ENCODE measurements around the gene CLEC5A. TPM values are rescaled to one million over a fixed set of nuclear protein-coding genes. Genes with fewer than 3 reads are reported as not detected.
"Not testable (repeated sequence)": the region's sequence is repeated elsewhere in the genome, so short reads cannot be mapped to it uniquely, and the experiment has no call there.

CLEC5A gene
- total RNA-seq, 2 donors from 2014 or later = 0.27 TPM; not detected in 1

DNA sequence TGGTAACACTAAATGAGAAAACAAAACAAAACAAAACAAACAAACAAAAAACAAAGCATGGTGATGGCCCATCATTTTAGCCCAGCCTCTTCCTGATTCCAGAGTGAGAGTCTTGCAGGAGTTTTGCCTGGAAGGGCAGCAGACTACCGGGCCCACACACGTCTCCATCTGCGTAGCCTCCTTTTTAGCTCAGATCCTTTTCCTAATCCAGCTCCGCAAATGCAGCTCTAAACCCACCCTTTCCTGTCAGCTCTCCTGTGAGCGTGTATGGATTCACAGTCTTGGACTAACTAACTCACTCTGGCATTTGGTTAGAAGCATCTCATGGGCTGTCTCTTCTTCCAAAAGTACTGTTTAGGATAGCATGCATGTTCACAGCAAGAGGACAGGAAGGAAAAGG is 16.6 kb downstream of the CLEC5A start:
- H3K9me3 ChIP-seq (ENCODE audit: control insufficient read depth, low read length, poor library complexity, severe bottlenecking) = no peaks in the 10 kb centered on the region
- DNase-seq (no peak), ATAC-seq (no peak)
- H3K36me3 Mint-ChIP-seq (ENCODE audit: low read depth) = no peaks in the 10 kb centered on the region
- H3K27ac Mint-ChIP-seq = no peak overlapping the region
- no peak overlapping the region for H3K4me3 Mint-ChIP-seq
- H3K4me1 Mint-ChIP-seq = no peaks in the 10 kb centered on the region
- H3K27me3 Mint-ChIP-seq = peaks cover 18% of the 10 kb centered on the region

DNA sequence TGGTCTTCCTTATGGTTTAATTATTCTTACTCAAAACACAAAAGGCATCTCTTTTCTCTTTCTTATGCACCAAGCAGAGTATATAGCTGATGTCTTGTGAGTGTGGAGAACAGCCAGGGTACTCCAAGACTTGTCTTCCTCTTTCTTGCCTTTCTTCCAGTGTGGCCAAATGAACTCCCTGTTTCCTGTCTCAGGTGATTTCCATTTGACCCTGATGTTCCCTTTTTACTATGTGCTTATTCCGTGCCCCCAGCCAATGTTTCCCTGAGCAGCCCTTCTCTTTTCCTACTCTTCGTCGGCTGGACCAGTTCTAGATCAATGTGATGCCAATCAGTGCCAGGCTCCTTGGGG is 18.0 kb downstream of the CLEC5A start:
- DNase-seq (no peak), ATAC-seq (no peak)
- Mint-ChIP-seq H3K27ac (no peak overlapping the region), H3K36me3 (ENCODE audit: low read depth) (no peaks in the 10 kb centered on the region), H3K4me3 (no peak overlapping the region), H3K27me3 (peaks cover 18% of the 10 kb centered on the region), H3K4me1 (no peaks in the 10 kb centered on the region)
- no peaks in the 10 kb centered on the region for H3K9me3 ChIP-seq (ENCODE audit: control insufficient read depth, low read length, poor library complexity, severe bottlenecking)

DNA sequence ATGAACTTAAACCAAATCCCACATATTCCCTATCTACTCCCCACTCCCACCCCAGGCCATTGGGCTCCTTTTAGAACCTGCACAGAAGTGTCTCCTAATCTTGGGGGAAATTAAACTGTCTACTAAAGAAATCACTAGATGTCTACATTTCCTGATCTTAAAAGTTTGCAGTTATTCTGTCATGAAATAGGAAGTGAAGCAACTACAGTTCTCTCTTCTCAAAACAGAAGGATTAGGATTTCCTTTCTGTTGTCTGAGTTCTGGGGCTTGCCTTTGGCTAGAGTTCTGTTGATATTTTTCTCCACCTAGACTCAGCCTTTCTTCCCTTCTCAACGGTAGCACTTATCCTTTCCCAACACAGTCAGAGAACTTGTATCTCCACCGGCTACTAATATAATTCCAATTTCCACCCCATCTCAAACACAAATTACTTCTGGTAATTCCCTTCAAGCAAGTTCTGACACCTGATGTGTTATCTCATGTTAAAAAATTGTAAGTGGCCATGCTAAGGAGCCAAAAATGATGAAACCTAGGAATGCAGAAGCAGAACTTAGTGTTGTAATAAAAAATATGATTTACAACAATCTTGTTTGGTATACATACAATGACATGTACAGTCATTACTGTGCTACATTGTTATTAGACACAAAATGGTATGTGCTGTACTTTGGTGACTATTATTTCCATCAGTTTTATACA is 18.5 kb downstream of the CLEC5A start:
- Mint-ChIP-seq H3K4me1 (no peaks in the 10 kb centered on the region), H3K4me3 (no peak overlapping the region), H3K27ac (no peak overlapping the region), H3K27me3 (peaks cover 17% of the 10 kb centered on the region), H3K36me3 (ENCODE audit: low read depth) (no peaks in the 10 kb centered on the region)
- DNase-seq (no peak), ATAC-seq (no peak)
- H3K9me3 ChIP-seq (ENCODE audit: control insufficient read depth, low read length, poor library complexity, severe bottlenecking) = no peaks in the 10 kb centered on the region

DNA sequence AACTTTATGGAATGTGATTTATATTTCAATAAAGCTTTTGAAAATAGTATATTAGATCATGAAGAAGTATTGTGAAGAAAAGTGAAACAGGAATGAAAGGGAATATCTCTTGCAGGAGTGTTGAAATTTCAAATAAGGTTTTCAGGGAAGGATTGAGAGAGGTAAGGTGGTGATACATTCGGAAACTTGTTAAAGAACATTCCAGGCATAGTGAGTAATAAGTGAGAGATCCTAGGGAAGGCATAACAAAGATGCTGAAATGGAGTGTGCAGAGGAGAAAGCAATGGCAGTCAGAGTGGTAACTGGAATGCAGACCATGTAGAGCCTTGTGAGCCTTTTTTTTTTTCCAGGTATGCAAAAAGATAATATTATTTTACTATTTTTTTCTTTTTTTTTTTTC is 26.5 kb downstream of the CLEC5A start:
- H3K27ac Mint-ChIP-seq = no peak overlapping the region
- no peaks in the 10 kb centered on the region for H3K9me3 ChIP-seq (ENCODE audit: control insufficient read depth, low read length, poor library complexity, severe bottlenecking)
- DNase-seq (no peak), ATAC-seq (no peak)
- peaks cover 13% of the 10 kb centered on the region for H3K27me3 Mint-ChIP-seq
- H3K4me1 Mint-ChIP-seq = no peaks in the 10 kb centered on the region
- H3K4me3 Mint-ChIP-seq = no peak overlapping the region
- no peaks in the 10 kb centered on the region for H3K36me3 Mint-ChIP-seq (ENCODE audit: low read depth)

DNA sequence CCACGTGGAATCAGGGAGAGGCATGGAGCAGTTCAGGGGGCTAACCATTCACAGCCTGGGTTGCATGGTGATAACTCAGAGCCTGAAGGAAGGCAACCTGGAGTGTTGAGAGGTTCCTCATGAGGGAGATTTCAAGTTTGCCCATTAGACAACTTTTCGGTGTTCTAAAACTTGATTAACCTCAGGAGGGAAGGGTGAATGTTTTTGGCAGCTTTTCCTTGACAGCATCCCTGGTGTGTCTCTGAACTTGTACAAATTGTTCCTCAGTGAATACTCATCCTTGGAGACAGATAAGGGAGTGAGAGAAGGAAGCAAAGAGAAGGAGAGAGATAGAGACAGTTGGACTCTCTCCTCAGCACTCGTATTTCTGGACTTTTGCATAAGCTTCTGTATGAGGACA is 30.7 kb downstream of the CLEC5A start, which contains the start of gene OR9A4:
Gene OR9A4, plus strand, starts transcription at position 301 of the 400 bp plus-strand sequence. CDS start 2,477 bp downstream, outside the sequence.
- no peaks in the 10 kb centered on the region for H3K9me3 ChIP-seq (ENCODE audit: control insufficient read depth, low read length, poor library complexity, severe bottlenecking)
- H3K27me3 Mint-ChIP-seq = peaks cover 18% of the 10 kb centered on the region
- H3K36me3 Mint-ChIP-seq (ENCODE audit: low read depth) = no peaks in the 10 kb centered on the region
- DNase-seq (no peak), ATAC-seq (no peak)
- H3K27ac Mint-ChIP-seq = no peak within 1 kb of the TSS
- H3K4me1 Mint-ChIP-seq = no peaks in the 10 kb centered on the region
- no peak within 1 kb of the TSS for H3K4me3 Mint-ChIP-seq

DNA sequence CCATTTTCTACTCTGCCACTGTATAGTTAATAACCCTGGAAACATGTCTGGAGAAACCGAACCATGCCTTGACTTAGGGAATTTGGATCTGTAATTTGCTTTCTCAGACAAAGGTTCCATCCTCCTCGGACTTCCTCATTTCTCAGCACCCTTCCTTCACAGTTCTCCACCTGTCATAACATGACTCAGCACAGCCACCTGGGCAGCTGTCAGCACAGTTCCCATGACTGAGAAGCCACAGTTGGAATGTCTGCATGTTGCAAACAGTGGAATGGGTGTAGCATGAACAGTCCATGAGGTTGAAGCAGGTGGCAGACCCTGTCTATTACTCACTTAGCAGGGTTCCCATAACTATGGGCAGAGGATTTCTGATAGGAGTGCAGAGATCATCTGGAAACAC is 31.2 kb downstream of the CLEC5A start:
- DNase-seq (no peak), ATAC-seq (no peak)
- no peak overlapping the region for H3K27ac Mint-ChIP-seq
- H3K4me3 Mint-ChIP-seq = no peak overlapping the region
- H3K9me3 ChIP-seq (ENCODE audit: control insufficient read depth, low read length, poor library complexity, severe bottlenecking) = no peaks in the 10 kb centered on the region
- no peaks in the 10 kb centered on the region for H3K4me1 Mint-ChIP-seq
- no peaks in the 10 kb centered on the region for H3K36me3 Mint-ChIP-seq (ENCODE audit: low read depth)
- peaks cover 18% of the 10 kb centered on the region for H3K27me3 Mint-ChIP-seq

DNA sequence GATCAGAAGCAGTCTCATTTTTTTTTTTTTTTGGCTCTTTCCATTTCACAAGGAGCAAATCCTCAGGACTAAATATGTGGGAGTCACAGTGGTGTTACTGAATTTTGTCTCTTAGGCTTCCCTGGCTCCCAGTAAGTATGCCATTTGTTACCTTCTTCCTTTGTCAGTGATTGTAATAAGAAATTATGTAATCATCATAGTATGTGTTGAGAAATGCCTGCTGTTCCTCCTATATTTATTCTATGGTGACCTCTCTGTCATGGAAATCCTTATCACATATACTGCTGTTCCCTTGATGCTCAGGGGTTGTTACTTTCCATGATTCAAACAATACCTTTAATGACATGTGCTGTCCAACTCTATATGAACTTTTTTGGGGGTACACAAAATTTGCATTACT is 35.4 kb downstream of the CLEC5A start:
- Mint-ChIP-seq H3K4me3 (no peak overlapping the region), H3K36me3 (ENCODE audit: low read depth) (no peaks in the 10 kb centered on the region), H3K27ac (no peak overlapping the region), H3K27me3 (peaks cover 18% of the 10 kb centered on the region), H3K4me1 (no peaks in the 10 kb centered on the region)
- no peak for ATAC-seq
- H3K9me3 ChIP-seq (ENCODE audit: control insufficient read depth, low read length, poor library complexity, severe bottlenecking) = no peaks in the 10 kb centered on the region
- DNase-seq = no peak

DNA sequence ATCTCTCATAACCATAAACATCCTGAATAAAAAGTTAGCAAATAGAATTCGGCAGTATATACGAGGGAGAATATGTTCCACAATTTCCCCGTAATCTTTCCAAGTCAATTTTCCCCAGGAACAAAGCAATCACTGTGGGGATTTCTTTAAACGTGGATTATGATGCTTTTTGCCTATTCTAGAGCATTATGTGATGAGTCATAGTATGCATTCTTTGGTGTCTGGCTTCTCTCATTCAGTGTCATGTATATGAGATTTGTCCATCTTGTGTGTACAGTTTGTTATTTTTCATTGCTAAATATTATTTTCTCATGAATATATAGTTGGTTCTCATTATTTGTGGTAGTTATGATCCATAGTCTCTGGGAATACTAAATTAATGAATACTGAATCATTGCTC is 40.5 kb downstream of the CLEC5A start:
- no peak for DNase-seq
- Mint-ChIP-seq H3K4me1 (no peaks in the 10 kb centered on the region), H3K36me3 (ENCODE audit: low read depth) (no peaks in the 10 kb centered on the region), H3K27ac (no peak overlapping the region), H3K4me3 (no peak overlapping the region), H3K27me3 (peaks cover 35% of the 10 kb centered on the region)
- H3K9me3 ChIP-seq (ENCODE audit: control insufficient read depth, low read length, poor library complexity, severe bottlenecking) = no peaks in the 10 kb centered on the region
- no peak for ATAC-seq

DNA sequence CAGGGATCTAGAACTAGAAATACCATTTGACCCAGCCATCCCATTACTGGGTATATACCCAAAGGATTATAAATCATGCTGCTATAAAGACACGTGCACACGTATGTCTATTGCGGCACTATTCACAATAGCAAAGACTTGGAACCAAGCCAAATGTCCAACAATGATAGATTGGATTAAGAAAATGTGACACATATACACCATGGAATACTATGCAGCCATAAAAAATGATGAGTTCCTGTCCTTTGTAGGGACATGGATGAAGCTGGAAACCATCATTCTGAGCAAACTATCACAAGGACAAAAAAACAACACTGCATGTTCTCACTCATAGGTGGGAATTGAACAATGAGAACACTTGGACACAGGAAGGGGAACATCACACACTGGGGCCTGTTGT is 47.4 kb downstream of the CLEC5A start:
- not testable (repeated sequence) for H3K4me1 Mint-ChIP-seq, H3K27ac Mint-ChIP-seq

DNA sequence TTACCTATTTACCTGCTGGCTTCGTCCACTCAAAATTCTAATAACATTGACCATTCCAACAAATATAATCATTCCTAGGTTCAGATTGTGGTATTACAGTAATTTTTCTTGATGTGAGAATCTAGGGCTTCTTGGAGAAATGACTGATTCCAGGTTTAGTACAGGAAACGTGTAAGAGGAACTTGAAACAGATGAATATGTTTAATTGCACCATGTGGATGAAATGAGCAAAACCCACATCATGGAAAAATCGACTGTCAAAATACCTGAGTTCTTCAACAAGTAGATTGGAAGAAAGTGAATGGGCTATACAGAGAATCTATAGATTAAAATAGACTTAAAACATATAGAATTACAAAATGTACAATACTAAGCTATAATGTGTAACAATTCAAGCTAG is 55.4 kb downstream of the CLEC5A start:
- Mint-ChIP-seq H3K4me1 (no peaks in the 10 kb centered on the region), H3K27ac (no peak overlapping the region), H3K27me3 (peaks cover 9% of the 10 kb centered on the region), H3K4me3 (no peak overlapping the region), H3K36me3 (ENCODE audit: low read depth) (no peaks in the 10 kb centered on the region)
- no peak for ATAC-seq
- H3K9me3 ChIP-seq (ENCODE audit: control insufficient read depth, low read length, poor library complexity, severe bottlenecking) = no peaks in the 10 kb centered on the region
- DNase-seq = no peak

More for the DNA sequence above, 47.4 kb downstream of the CLEC5A start:
- ATAC-seq; H3K4me3 Mint-ChIP-seq; H3K9me3 ChIP-seq (ENCODE audit: control insufficient read depth, low read length, poor library complexity, severe bottlenecking); DNase-seq; H3K36me3 Mint-ChIP-seq (ENCODE audit: low read depth): not testable (repeated sequence)
- H3K27me3 Mint-ChIP-seq = peaks cover 16% of the 10 kb centered on the region

DNA sequence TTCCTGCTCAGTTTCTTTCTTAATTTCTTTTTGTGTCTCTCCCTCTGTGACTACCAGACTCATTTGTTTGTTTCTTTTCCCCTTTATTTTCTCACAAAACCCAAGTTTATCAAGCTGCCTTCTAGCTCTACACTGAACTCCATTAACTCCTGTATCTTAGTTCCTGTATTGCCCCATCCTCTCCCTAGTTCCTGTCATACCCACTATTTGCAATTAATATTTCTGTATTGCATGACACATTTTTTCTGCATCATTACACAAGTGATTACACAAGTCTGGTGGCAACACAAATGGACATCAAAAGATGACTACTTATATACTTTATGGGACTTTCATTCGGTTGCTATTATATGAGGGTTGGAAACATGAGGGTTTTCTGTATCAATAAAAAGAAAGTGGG is 57.5 kb downstream of the CLEC5A start:
- no peaks in the 10 kb centered on the region for H3K9me3 ChIP-seq (ENCODE audit: control insufficient read depth, low read length, poor library complexity, severe bottlenecking)
- no peak for ATAC-seq
- H3K4me1 Mint-ChIP-seq = no peaks in the 10 kb centered on the region
- no peaks in the 10 kb centered on the region for H3K36me3 Mint-ChIP-seq (ENCODE audit: low read depth)
- H3K27ac Mint-ChIP-seq = no peak overlapping the region
- peaks cover 26% of the 10 kb centered on the region for H3K27me3 Mint-ChIP-seq
- no peak overlapping the region for H3K4me3 Mint-ChIP-seq
- no peak for DNase-seq

DNA sequence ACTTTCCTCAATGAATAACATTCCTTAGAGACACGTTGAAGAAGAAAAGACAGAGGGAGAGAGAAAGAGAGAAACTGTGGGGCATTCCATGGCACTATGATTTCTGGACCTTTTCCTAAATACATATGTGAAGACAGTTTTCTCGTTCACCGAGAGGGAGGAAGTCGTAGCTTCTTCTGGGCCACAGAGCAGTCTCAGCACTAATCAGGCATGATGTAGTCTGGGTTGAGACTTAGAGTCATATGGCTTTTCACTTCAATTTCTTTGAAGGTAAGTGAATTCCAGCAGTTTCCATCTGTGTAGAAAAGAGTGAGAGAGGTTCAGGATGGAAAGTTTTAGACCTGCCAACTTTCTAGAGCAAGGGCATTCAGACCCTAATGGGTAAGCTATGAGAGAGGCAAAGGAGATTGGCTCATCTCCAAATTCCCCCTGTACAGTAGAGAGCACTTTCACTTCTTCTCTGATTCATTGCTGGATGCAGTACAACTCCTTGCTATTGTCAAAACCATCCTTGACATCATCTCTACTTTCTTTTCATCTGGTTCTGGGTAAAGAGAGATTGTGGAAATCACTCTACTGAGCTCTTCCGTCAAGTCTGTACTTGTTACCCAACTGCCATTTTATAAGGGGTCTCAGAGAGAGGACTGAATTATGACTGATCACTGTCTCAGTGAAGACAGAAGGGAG is 62.1 kb downstream of the CLEC5A start:
- H3K9me3 ChIP-seq (ENCODE audit: control insufficient read depth, low read length, poor library complexity, severe bottlenecking) = no peaks in the 10 kb centered on the region
- Mint-ChIP-seq H3K36me3 (ENCODE audit: low read depth) (no peaks in the 10 kb centered on the region), H3K4me3 (no peak overlapping the region), H3K27me3 (peaks cover 20% of the 10 kb centered on the region), H3K4me1 (no peaks in the 10 kb centered on the region), H3K27ac (no peak overlapping the region)
- DNase-seq (no peak), ATAC-seq (no peak)

DNA sequence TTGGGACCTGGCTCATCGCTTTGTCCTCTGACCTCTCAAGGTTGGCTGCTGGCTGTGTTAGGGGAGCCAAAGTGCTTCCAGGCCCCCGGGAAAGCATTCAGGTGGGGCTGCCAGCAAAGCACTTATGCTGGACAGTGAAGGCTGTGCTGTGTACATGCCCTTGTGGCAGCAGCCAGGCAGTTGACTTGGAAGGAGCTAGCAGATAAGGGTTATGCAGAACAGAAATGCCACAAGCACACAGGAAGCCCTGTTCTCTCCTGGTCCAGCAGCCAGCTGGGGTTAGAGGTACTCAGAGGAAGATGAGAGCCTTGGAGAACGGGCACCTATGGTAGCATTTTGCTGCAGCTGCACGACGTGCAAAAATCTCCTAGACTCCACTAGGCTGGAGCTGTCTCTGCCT is 65.8 kb downstream of the CLEC5A start:
- DNase-seq (no peak), ATAC-seq (no peak)
- Mint-ChIP-seq H3K4me3 (no peak overlapping the region), H3K36me3 (ENCODE audit: low read depth) (no peaks in the 10 kb centered on the region), H3K4me1 (no peaks in the 10 kb centered on the region), H3K27ac (no peak overlapping the region), H3K27me3 (peaks cover 12% of the 10 kb centered on the region)
- H3K9me3 ChIP-seq (ENCODE audit: control insufficient read depth, low read length, poor library complexity, severe bottlenecking) = no peaks in the 10 kb centered on the region

DNA sequence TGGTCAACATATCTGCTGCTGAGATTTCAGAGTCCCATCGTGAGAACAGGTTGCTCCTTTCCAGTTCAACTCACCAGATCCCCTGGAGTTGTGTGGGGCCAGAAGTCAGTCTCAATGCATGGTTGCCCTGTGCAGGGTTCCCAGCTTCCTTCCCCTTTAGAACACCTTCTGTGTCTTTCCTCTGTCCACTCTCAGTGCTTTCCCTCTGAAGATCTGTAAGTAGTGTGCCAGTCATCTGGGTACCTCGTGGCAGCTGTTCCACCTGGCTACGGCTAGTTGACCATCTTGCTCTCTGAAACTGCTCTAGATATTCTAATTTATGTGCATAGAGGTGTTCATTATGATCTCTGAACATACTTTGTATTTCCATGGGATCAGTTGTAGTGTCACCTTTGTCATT is 69.4 kb downstream of the CLEC5A start:
- no peaks in the 10 kb centered on the region for H3K4me1 Mint-ChIP-seq
- no peaks in the 10 kb centered on the region for H3K9me3 ChIP-seq (ENCODE audit: control insufficient read depth, low read length, poor library complexity, severe bottlenecking)
- H3K36me3 Mint-ChIP-seq (ENCODE audit: low read depth) = no peaks in the 10 kb centered on the region
- H3K4me3 Mint-ChIP-seq = no peak overlapping the region
- ATAC-seq = no peak
- DNase-seq = no peak
- H3K27me3 Mint-ChIP-seq = no peaks in the 10 kb centered on the region
- H3K27ac Mint-ChIP-seq = no peak overlapping the region

All from T-helper 17 cell (primary cell).